HL-60 (cell line): ENCODE data around the gene C5orf24.

Experiments
- DNase-seq, 2 experiments: peaks; one replicate each; pipeline ENCODE4 v3.0.0-alpha.2; 2010 to 2020; ENCODE audit warnings: low read depth in 1 of 2, low spot score in 1 of 2
- H3K27ac ChIP-seq: fragments of 250-450 bp; sonication (Bioruptor Pico); replicated peaks from 2 replicates; pipeline ENCODE4 v1.5.1; 2020; ENCODE audit warnings: mild to moderate bottlenecking, moderate library complexity
- H3K27me3 ChIP-seq: fragments of 250-450 bp; sonication (Bioruptor Pico); 2 replicates; pipeline ENCODE4 v1.5.1; 2021; ENCODE audit warnings: mild to moderate bottlenecking, moderate library complexity; ENCODE audit not compliant: insufficient read depth, poor library complexity, severe bottlenecking
- H3K4me3 ChIP-seq: replicated peaks from 2 replicates; pipeline ENCODE4 v1.5.1; 2011; ENCODE audit warnings: mild to moderate bottlenecking, control low read depth, low read length; ENCODE audit not compliant: insufficient read depth
- CTCF ChIP-seq: IDR thresholded peaks from one replicate; pipeline ENCODE4 v1.5.1; 2011; ENCODE audit warnings: low read length, control low read depth, inconsistent platforms; ENCODE audit not compliant: insufficient read depth
- GABPA ChIP-seq: IDR thresholded peaks from 2 replicates; pipeline ENCODE4 v1.6.1; 2012; ENCODE audit warnings: low read depth
- POLR2AphosphoS5 ChIP-seq: IDR thresholded peaks from 2 replicates; pipeline ENCODE4 v1.6.1; 2012; ENCODE audit warnings: low read depth
- SPI1 ChIP-seq: IDR thresholded peaks from 2 replicates; pipeline ENCODE4 v1.6.1; 2012; ENCODE audit warnings: low read depth, mild to moderate bottlenecking, borderline replicate concordance
- TF ChIP-seq, protein P1 (sequence below): IDR thresholded peaks from 2 replicates; pipeline ENCODE4 v1.6.1; 2012; ENCODE audit warnings: low read depth; ENCODE audit not compliant: insufficient replicate concordance

The C5orf24 gene

GRCh38 chr5:134821841-134822240, 23.9 kb upstream of the C5orf24 start:
- Histone ChIP-seq H3K27me3 (no peaks in the 10 kb centered on the region), H3K27ac (no peak overlapping the region), H3K4me3 (no peak overlapping the region)
- TF ChIP-seq GABPA (no peak), CTCF (no peak), SPI1 (no peak), POLR2AphosphoS5 (no peak)
- TF ChIP-seq, protein P1, sequence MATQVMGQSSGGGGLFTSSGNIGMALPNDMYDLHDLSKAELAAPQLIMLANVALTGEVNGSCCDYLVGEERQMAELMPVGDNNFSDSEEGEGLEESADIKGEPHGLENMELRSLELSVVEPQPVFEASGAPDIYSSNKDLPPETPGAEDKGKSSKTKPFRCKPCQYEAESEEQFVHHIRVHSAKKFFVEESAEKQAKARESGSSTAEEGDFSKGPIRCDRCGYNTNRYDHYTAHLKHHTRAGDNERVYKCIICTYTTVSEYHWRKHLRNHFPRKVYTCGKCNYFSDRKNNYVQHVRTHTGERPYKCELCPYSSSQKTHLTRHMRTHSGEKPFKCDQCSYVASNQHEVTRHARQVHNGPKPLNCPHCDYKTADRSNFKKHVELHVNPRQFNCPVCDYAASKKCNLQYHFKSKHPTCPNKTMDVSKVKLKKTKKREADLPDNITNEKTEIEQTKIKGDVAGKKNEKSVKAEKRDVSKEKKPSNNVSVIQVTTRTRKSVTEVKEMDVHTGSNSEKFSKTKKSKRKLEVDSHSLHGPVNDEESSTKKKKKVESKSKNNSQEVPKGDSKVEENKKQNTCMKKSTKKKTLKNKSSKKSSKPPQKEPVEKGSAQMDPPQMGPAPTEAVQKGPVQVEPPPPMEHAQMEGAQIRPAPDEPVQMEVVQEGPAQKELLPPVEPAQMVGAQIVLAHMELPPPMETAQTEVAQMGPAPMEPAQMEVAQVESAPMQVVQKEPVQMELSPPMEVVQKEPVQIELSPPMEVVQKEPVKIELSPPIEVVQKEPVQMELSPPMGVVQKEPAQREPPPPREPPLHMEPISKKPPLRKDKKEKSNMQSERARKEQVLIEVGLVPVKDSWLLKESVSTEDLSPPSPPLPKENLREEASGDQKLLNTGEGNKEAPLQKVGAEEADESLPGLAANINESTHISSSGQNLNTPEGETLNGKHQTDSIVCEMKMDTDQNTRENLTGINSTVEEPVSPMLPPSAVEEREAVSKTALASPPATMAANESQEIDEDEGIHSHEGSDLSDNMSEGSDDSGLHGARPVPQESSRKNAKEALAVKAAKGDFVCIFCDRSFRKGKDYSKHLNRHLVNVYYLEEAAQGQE = no peak
- DNase-seq = no peak

GRCh38 chr5:134824681-134825080, 21.1 kb upstream of the C5orf24 start:
- Histone ChIP-seq H3K4me3 (no peak overlapping the region), H3K27me3 (no peaks in the 10 kb centered on the region), H3K27ac (no peak overlapping the region)
- no peak for DNase-seq
- TF ChIP-seq CTCF (no peak), GABPA (no peak), POLR2AphosphoS5 (no peak), SPI1 (no peak)
- TF ChIP-seq, protein P1 = no peak

DNA sequence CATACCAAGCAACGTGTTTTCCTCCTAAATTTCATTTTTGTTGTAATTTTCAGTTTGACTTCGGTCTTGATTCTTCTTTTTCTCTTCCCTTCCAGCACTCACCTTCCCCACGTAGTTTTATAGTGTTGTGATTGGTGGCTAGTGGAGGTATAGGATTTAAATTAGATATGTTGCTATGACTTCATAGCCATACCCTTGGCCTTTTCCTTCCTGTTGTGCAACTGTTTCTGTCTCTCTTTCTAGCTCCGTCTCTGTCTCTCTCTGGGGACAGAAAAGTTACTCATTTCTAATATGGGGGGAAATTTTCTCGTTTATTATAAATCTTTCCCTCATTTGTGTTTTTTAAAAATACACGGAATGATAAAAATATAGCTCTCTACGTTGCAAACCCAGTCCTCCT, 20.6 kb upstream of the C5orf24 start:
- H3K27me3 ChIP-seq = no peaks in the 10 kb centered on the region
- DNase-seq = no peak
- no peak overlapping the region for H3K4me3 ChIP-seq
- no peak overlapping the region for H3K27ac ChIP-seq
- TF ChIP-seq GABPA (no peak), SPI1 (no peak), POLR2AphosphoS5 (no peak)

DNA sequence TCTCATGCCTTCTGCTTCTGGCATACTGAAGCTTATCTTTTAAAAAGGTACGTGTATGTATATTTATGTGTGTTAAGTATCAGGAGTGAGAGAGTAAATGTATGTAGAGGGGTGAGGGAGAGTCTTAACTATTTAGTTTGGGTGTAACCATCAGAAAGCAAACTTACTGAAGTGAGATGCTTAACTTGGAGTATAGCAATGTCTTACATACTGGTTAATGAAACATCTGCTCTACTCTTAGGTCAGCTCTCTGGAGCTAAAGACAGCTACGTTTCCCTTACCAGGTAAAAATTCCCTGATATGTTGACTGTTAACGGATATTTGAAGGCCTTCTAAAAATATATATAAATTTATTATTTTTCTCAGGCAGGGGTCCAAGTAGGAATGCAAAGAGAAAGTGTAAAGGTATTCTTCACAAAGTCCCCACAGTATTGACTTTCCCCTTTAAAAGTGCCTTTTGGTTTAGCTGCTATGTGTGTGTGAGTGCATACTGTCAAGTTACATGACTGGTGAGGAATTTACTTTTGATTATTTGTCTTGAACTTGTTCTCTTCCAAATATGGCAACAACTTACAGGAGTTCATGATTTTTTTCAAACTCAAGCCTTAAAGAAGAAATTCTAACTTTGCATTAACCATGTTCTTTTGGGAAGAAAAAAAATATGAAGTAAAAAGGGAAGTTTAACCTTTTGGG, 12.3 kb upstream of the C5orf24 start:
- H3K27me3 ChIP-seq = no peaks in the 10 kb centered on the region
- no peak overlapping the region for H3K27ac ChIP-seq
- H3K4me3 ChIP-seq = no peak overlapping the region
- TF ChIP-seq GABPA (no peak), SPI1 (no peak), POLR2AphosphoS5 (no peak), CTCF (no peak)
- TF ChIP-seq, protein P1 = no peak
- DNase-seq = no peak
